ENCODE measurements around the gene POLA1.

The POLA1 gene

GRCh38 chrX:24659646-24660045, 34.1 kb upstream of the POLA1 start:
- no peaks in the 10 kb centered on the region for H3K36me3 ChIP-seq (ENCODE audit: control insufficient read depth in 1 of 2, insufficient read depth in 2 of 2, low read length in 2 of 2)
- H3K9ac ChIP-seq (ENCODE audit: low read depth in 1 of 2, low read length in 2 of 2) = no peak overlapping the region
- no peaks in the 10 kb centered on the region for H3K9me3 ChIP-seq (ENCODE audit: control insufficient read depth in 1 of 2, low read length in 2 of 2)
- no peaks in the 10 kb centered on the region for H3K4me1 ChIP-seq (ENCODE audit: control insufficient read depth in 1 of 2, insufficient read depth in 2 of 2, low read length in 2 of 2)
- no peak overlapping the region for H3K27ac ChIP-seq (ENCODE audit: low read depth, low read length)
- no peak overlapping the region for H3K4me3 ChIP-seq (ENCODE audit: low read depth in 1 of 2, low read length in 2 of 2)
- H3K27me3 ChIP-seq (ENCODE audit: control insufficient read depth in 1 of 2, insufficient read depth in 2 of 2, low read length in 2 of 2) = no peaks in the 10 kb centered on the region

DNA sequence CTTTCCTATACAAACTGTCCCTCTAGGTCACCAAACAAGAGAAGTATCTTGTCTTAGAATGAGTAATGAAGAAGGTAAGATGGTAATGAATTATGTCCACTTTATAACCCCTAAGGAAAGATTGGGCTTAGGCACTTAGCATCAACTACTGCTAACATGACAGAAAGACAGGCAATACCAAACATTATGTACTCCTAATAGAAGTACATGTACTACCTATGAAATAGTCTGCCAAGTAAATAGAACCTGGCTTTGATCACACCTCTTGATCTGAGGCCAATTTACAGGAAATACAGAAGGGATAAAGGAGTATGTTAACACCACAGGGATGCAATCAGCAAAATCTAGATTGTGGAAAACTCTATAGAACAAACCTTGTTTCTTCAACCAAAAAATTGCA, 32.4 kb upstream of the POLA1 start:
- Histone ChIP-seq H3K9me3 (ENCODE audit: control insufficient read depth in 1 of 2, low read length in 2 of 2) (no peaks in the 10 kb centered on the region), H3K27me3 (ENCODE audit: control insufficient read depth in 1 of 2, insufficient read depth in 2 of 2, low read length in 2 of 2) (no peaks in the 10 kb centered on the region), H3K27ac (ENCODE audit: low read depth, low read length) (no peak overlapping the region), H3K36me3 (ENCODE audit: control insufficient read depth in 1 of 2, insufficient read depth in 2 of 2, low read length in 2 of 2) (no peaks in the 10 kb centered on the region), H3K9ac (ENCODE audit: low read depth in 1 of 2, low read length in 2 of 2) (no peak overlapping the region), H3K4me3 (ENCODE audit: low read depth in 1 of 2, low read length in 2 of 2) (no peak overlapping the region), H3K4me1 (ENCODE audit: control insufficient read depth in 1 of 2, insufficient read depth in 2 of 2, low read length in 2 of 2) (no peaks in the 10 kb centered on the region)

- H3K4me3 ChIP-seq (ENCODE audit: low read depth in 1 of 2, low read length in 2 of 2) = no peak overlapping the region
- no peaks in the 10 kb centered on the region for H3K9me3 ChIP-seq (ENCODE audit: control insufficient read depth in 1 of 2, low read length in 2 of 2)
- H3K4me1 ChIP-seq (ENCODE audit: control insufficient read depth in 1 of 2, insufficient read depth in 2 of 2, low read length in 2 of 2) = no peaks in the 10 kb centered on the region
- H3K27me3 ChIP-seq (ENCODE audit: control insufficient read depth in 1 of 2, insufficient read depth in 2 of 2, low read length in 2 of 2) = no peaks in the 10 kb centered on the region
- no peak overlapping the region for H3K9ac ChIP-seq (ENCODE audit: low read depth in 1 of 2, low read length in 2 of 2)
- H3K27ac ChIP-seq (ENCODE audit: low read depth, low read length) = no peak overlapping the region
- no peaks in the 10 kb centered on the region for H3K36me3 ChIP-seq (ENCODE audit: control insufficient read depth in 1 of 2, insufficient read depth in 2 of 2, low read length in 2 of 2)
Measured at GRCh38 chrX:24662352-24662751, 31.4 kb upstream of the POLA1 start.

DNA sequence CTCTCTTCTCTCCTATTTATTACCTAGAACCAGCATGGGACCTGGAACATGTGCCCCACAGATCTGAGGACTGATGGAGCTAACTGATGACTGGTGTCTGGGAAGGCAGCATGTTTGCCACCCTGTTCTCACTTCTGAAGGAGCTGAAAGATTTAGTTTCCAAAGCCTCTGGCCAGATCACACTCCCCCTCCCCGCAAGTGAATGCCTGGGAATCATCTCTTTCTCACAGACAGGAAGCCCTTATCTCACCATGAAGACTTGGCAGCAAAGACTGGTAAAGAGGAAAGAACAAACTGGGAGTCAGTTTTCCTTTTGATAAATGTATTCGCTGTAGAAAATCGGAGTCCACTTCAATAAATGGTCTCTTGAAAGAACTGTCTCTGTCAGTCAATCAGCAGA, 25.6 kb upstream of the POLA1 start:
- Histone ChIP-seq H3K36me3 (ENCODE audit: control insufficient read depth in 1 of 2, insufficient read depth in 2 of 2, low read length in 2 of 2) (no peaks in the 10 kb centered on the region), H3K4me3 (ENCODE audit: low read depth in 1 of 2, low read length in 2 of 2) (no peak overlapping the region), H3K27me3 (ENCODE audit: control insufficient read depth in 1 of 2, insufficient read depth in 2 of 2, low read length in 2 of 2) (no peaks in the 10 kb centered on the region), H3K4me1 (ENCODE audit: control insufficient read depth in 1 of 2, insufficient read depth in 2 of 2, low read length in 2 of 2) (no peaks in the 10 kb centered on the region), H3K27ac (ENCODE audit: low read depth, low read length) (no peak overlapping the region), H3K9ac (ENCODE audit: low read depth in 1 of 2, low read length in 2 of 2) (no peak overlapping the region), H3K9me3 (ENCODE audit: control insufficient read depth in 1 of 2, low read length in 2 of 2) (no peaks in the 10 kb centered on the region)

DNA sequence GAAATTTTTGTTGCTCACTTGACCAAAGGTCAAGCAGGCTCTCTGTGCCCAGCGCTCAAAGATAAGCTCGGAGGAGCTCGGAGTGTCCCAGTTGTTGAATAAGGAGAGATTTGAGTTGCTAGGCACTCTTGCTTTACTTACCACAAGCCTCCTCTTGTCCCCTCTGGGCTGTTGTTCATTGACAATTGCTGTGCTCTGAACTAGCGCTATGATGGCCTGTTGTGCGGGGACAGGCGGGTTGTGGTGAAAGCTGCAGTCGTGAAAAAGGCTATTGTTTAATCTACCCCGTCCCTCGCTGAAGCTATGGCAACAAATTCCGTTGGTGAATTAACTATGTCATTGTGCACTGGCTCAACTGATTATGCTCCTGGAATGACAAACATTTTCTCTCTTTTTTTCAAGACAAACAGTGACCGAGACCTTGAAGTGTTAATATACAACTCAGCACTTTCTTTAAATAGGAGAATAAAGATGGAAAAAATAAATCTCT, 21.0 kb upstream of the POLA1 start:
- Histone ChIP-seq H3K9me3 (ENCODE audit: control insufficient read depth in 1 of 2, low read length in 2 of 2) (no peaks in the 10 kb centered on the region), H3K4me1 (ENCODE audit: control insufficient read depth in 1 of 2, insufficient read depth in 2 of 2, low read length in 2 of 2) (no peaks in the 10 kb centered on the region), H3K27ac (ENCODE audit: low read depth, low read length) (no peak overlapping the region), H3K36me3 (ENCODE audit: control insufficient read depth in 1 of 2, insufficient read depth in 2 of 2, low read length in 2 of 2) (no peaks in the 10 kb centered on the region), H3K9ac (ENCODE audit: low read depth in 1 of 2, low read length in 2 of 2) (no peak overlapping the region), H3K27me3 (ENCODE audit: control insufficient read depth in 1 of 2, insufficient read depth in 2 of 2, low read length in 2 of 2) (no peaks in the 10 kb centered on the region), H3K4me3 (ENCODE audit: low read depth in 1 of 2, low read length in 2 of 2) (no peak overlapping the region)

DNA sequence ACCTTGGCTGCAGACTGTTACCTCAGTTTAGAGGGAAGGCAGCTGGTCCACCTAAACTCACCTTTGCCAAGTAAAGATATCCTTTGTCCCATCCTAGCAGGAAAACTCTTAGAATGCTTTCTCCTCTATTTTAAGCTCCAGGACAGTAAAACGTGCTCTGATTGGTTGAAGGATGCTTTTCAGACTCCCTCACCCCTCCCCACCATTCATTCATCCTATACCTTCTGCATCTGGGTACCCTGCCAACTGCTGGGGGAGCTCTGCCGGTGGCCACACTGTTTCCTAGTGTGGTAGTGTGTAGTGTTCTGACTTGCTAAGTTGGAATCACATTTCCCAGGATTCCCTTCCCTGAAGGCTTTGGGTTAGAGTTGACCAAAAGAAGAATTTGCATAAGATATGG, 20.3 kb upstream of the POLA1 start:
- Histone ChIP-seq H3K4me1 (ENCODE audit: control insufficient read depth in 1 of 2, insufficient read depth in 2 of 2, low read length in 2 of 2) (no peaks in the 10 kb centered on the region), H3K9me3 (ENCODE audit: control insufficient read depth in 1 of 2, low read length in 2 of 2) (no peaks in the 10 kb centered on the region), H3K27ac (ENCODE audit: low read depth, low read length) (no peak overlapping the region), H3K4me3 (ENCODE audit: low read depth in 1 of 2, low read length in 2 of 2) (no peak overlapping the region), H3K9ac (ENCODE audit: low read depth in 1 of 2, low read length in 2 of 2) (no peak overlapping the region), H3K36me3 (ENCODE audit: control insufficient read depth in 1 of 2, insufficient read depth in 2 of 2, low read length in 2 of 2) (no peaks in the 10 kb centered on the region), H3K27me3 (ENCODE audit: control insufficient read depth in 1 of 2, insufficient read depth in 2 of 2, low read length in 2 of 2) (no peaks in the 10 kb centered on the region)

GRCh38 chrX:24676403-24677024, 17.2 kb upstream of the POLA1 start:
- Histone ChIP-seq H3K36me3 (ENCODE audit: control insufficient read depth in 1 of 2, insufficient read depth in 2 of 2, low read length in 2 of 2) (no peaks in the 10 kb centered on the region), H3K9me3 (ENCODE audit: control insufficient read depth in 1 of 2, low read length in 2 of 2) (no peaks in the 10 kb centered on the region), H3K27ac (ENCODE audit: low read depth, low read length) (no peak overlapping the region), H3K4me3 (ENCODE audit: low read depth in 1 of 2, low read length in 2 of 2) (no peak overlapping the region), H3K27me3 (ENCODE audit: control insufficient read depth in 1 of 2, insufficient read depth in 2 of 2, low read length in 2 of 2) (no peaks in the 10 kb centered on the region), H3K9ac (ENCODE audit: low read depth in 1 of 2, low read length in 2 of 2) (no peak overlapping the region), H3K4me1 (ENCODE audit: control insufficient read depth in 1 of 2, insufficient read depth in 2 of 2, low read length in 2 of 2) (no peaks in the 10 kb centered on the region)

- no peaks in the 10 kb centered on the region for H3K36me3 ChIP-seq (ENCODE audit: control insufficient read depth in 1 of 2, insufficient read depth in 2 of 2, low read length in 2 of 2)
- H3K9me3 ChIP-seq (ENCODE audit: control insufficient read depth in 1 of 2, low read length in 2 of 2) = no peaks in the 10 kb centered on the region
- H3K27me3 ChIP-seq (ENCODE audit: control insufficient read depth in 1 of 2, insufficient read depth in 2 of 2, low read length in 2 of 2) = no peaks in the 10 kb centered on the region
- no peaks in the 10 kb centered on the region for H3K4me1 ChIP-seq (ENCODE audit: control insufficient read depth in 1 of 2, insufficient read depth in 2 of 2, low read length in 2 of 2)
- no peak overlapping the region for H3K9ac ChIP-seq (ENCODE audit: low read depth in 1 of 2, low read length in 2 of 2)
- no peak overlapping the region for H3K27ac ChIP-seq (ENCODE audit: low read depth, low read length)
- H3K4me3 ChIP-seq (ENCODE audit: low read depth in 1 of 2, low read length in 2 of 2) = no peak overlapping the region
Measured at GRCh38 chrX:24682739-24683432, 10.8 kb upstream of the POLA1 start.

DNA sequence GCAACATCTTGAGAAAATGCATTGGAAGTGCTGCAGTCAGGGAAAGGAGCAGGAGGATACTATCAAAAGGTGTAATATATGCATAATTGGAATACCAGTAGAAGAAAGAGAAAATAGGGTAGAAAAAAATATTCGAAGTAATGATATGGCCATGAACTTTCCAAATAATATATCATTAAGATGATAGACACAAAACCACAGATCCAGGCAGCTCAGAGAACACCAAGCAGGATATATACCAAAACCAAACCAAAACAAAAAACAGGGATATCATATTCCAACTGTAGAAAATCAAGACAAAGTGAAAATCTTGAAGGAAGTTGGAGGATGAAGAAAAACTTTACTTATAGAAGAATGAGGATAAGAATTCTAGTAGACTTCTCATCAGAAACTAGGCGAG, 9.7 kb upstream of the POLA1 start:
- H3K4me1 ChIP-seq (ENCODE audit: control insufficient read depth in 1 of 2, insufficient read depth in 2 of 2, low read length in 2 of 2) = no peaks in the 10 kb centered on the region
- no peaks in the 10 kb centered on the region for H3K27me3 ChIP-seq (ENCODE audit: control insufficient read depth in 1 of 2, insufficient read depth in 2 of 2, low read length in 2 of 2)
- H3K27ac ChIP-seq (ENCODE audit: low read depth, low read length) = no peak overlapping the region
- H3K4me3 ChIP-seq (ENCODE audit: low read depth in 1 of 2, low read length in 2 of 2) = no peak overlapping the region
- H3K36me3 ChIP-seq (ENCODE audit: control insufficient read depth in 1 of 2, insufficient read depth in 2 of 2, low read length in 2 of 2) = no peaks in the 10 kb centered on the region
- H3K9ac ChIP-seq (ENCODE audit: low read depth in 1 of 2, low read length in 2 of 2) = no peak overlapping the region
- no peaks in the 10 kb centered on the region for H3K9me3 ChIP-seq (ENCODE audit: control insufficient read depth in 1 of 2, low read length in 2 of 2)

GRCh38 chrX:24692305-24692704, 1.4 kb upstream of the POLA1 start:
- no peaks in the 10 kb centered on the region for H3K36me3 ChIP-seq (ENCODE audit: control insufficient read depth in 1 of 2, insufficient read depth in 2 of 2, low read length in 2 of 2)
- H3K9me3 ChIP-seq (ENCODE audit: control insufficient read depth in 1 of 2, low read length in 2 of 2) = no peaks in the 10 kb centered on the region
- H3K4me3 ChIP-seq (ENCODE audit: low read depth in 1 of 2, low read length in 2 of 2) = no peak overlapping the region
- no peaks in the 10 kb centered on the region for H3K27me3 ChIP-seq (ENCODE audit: control insufficient read depth in 1 of 2, insufficient read depth in 2 of 2, low read length in 2 of 2)
- H3K27ac ChIP-seq (ENCODE audit: low read depth, low read length) = no peak overlapping the region
- H3K4me1 ChIP-seq (ENCODE audit: control insufficient read depth in 1 of 2, insufficient read depth in 2 of 2, low read length in 2 of 2) = peaks cover 3 to 12% of the 10 kb centered on the region in 2 donors
- no peak overlapping the region for H3K9ac ChIP-seq (ENCODE audit: low read depth in 1 of 2, low read length in 2 of 2)

Data from duodenal mucosa (tissue), 2 donors.